Right renal cortex interstitium (tissue), 3 donors: ENCODE data around the gene SLC51B. TPM values are rescaled to one million over a fixed set of nuclear protein-coding genes. Genes with fewer than 3 reads are reported as not detected.
A peak's percentile ranks its signal among the peaks of the same experiment; 100 is the strongest.
"Not testable (repeated sequence)": the region's sequence is repeated elsewhere in the genome, so short reads cannot be mapped to it uniquely, and the experiment has no call there.

Experiments used
- DNase-seq, 3 donors: peaks; one replicate each; pipeline ENCODE4 v3.0.0-alpha.2; 2013; ENCODE audit warnings: low read depth in 3 of 3, low spot score in 2 of 3
- polyA plus RNA-seq, 3 donors: library from polyadenylated mRNA; unstranded; fragments of 120-200 nt; gene quantifications; one replicate each; pipeline ENCODE4 v1.2.1, GENCODE V29; 2013; ENCODE audit not compliant: insufficient read length in 3 of 3

Gene SLC51B
- polyA plus RNA-seq, 3 donors: 10.1 to 13.2 (median 11.8) TPM

GRCh38 chr15:65040461-65040860, 4.7 kb upstream of the SLC51B start:
- DNase-seq: no peak

DNA sequence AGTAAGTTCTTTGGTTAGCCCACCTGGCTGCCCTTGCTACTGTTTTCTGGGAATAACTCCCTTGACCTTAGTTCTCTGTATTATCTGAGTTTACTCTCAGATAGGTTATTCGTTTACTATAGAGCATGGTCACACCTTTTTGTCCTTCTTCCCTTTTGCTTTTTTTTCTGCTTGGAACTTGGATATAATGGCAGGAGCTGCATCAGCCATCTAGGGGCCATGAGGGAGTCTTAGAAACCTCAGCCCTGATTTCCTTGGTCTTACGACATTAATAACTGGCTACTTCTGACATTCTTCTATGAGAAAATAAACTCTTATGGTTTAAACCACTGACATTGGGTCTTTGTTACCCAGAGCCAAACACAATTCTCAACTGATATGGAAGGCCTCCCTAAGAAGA, 3.4 kb upstream of the SLC51B start:
- no peak for DNase-seq

GRCh38 chr15:65042776-65043327, 2.3 kb upstream of the SLC51B start:
- no peak for DNase-seq

DNA sequence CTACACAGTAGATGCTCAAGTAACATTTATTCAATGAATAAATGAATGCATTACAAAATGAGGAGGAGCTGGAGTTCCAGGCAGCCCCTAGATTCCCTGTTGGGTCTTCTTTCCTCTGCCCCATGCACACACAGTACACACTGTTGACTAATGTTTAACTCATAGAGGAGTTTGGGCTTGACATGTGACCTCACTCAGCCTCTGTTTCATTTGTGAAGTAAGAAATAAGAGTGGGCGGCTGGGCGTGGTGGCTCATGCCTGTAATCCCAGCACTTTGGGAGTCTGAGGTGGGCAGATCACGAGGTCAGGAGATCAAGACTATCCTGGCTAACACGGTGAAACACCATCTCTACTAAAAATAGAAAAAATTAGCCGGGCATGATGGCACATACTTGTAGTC, 969 bp upstream of the SLC51B start:
- not testable (repeated sequence) for DNase-seq

GRCh38 chr15:65048241-65048640, 3.1 kb downstream of the SLC51B start:
- DNase-seq: no peak

DNA sequence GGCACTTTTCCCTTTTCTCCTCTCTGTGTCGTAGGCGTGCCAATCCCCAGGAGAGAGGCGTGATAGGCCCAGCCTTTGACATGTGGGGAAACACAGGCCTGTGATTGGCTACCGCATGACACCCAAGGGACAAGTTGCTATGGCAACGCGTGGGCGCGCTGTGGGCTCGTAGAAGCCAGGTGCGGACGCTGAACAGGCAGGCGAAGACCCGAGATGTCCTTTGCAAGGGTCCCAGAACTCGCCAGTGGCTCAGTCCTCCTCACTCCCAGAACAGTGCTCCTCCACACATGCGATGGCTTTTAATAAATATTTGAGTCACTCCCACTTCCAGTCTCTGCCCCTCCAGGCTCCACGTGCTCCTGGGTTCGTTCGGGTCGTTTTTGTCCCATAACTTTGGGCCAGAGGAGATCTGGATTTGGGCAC, 4.2 kb downstream of the SLC51B start:
- DNase-seq: peak in 2 of 3 donors; percentile 75 to 83

DNA sequence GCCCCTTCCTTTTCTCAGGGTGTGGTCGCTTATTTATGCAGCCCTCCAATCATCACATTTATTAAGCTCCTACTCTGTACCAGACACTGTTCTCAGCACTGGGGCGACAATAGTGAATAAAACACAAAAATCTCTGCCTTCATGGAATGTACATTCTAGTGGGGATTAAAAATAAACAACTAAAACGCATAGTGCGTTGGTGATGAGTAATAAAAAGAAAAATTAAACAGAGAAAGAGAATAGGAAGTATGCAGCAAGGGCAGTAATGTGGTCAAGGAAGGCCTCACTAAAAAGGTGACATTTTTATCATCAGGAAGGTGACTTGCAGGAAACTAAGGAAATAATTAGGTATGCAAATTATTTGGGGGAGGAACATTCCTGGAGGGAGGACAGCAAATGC, 5.1 kb downstream of the SLC51B start:
- DNase-seq: no peak

DNA sequence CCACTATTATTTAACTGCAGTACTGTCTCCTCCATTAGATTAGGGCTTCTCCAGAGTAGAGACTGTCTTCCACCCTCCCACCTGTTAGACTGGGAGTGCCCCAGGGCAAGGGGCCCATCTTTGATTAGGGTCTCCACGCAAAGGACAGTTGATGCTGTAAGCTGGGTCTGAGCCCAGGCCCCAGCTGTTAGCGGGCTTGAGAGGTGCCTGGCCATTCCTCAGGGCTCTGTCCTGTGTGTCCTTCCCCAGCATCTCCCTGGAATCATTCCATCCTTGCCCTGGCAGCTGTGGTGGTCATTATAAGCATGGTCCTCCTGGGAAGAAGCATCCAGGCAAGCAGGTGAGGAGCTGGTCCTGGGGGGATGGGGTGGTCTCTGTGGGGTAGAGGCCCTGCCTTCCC, 6.1 kb downstream of the SLC51B start:
- no peak for DNase-seq

DNA sequence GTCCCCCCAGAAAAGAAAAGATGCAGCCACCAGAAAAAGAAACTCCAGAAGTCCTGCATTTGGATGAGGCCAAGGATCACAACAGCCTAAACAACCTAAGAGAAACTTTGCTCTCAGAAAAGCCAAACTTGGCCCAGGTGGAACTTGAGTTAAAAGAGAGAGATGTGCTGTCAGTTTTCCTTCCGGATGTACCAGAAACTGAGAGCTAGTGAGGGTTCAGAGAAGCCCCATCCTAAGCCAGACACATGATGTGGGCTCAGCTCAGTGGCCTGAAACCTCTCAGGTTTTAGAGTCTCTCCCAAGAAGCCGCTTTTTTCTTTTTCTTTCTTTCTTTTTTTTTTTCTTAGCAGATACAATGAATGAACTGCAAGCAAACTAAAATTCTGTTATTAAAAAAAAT, 7.8 kb downstream of the SLC51B start:
- no peak for DNase-seq

GRCh38 chr15:65054333-65055200, 9.4 kb downstream of the SLC51B start:
- DNase-seq: no peak

- DNase-seq: no peak
Observed at GRCh38 chr15:65055201-65055870, 10.1 kb downstream of the SLC51B start.

GRCh38 chr15:65056106-65056505, 10.9 kb downstream of the SLC51B start:
- DNase-seq: no peak

DNA sequence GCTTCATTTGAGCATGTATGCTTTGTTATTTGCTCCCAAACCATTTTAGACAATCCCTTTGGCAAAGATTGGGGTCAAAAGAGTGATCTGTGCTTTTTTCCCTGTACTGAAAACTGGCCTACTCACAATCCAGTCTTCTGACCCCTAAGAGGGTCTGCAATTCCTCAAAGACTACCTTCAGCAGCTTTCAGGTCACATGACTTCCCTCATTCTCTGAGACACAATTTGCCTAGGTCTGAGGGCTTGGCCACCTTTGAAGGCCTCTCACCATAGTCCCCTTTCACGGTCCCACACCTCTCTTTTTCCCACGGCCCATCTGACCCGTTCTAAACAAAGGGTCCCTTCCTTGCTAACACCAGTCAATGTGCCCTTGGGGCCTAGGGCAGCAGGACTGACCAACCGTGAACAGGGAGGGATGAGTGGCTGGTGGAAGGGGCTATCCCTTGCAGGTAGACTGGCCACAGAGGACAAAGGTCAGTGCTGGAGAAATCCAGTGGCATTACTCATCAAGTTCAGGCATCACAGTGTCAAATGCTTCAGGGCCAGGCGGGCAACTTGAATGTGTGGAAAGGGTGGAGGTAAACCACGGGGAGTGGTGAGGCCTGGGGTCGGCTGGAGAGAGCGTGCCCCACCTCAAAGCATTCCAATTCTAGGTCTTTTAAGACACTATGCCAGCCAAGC, 11.8 kb downstream of the SLC51B start:
- DNase-seq: no peak

DNA sequence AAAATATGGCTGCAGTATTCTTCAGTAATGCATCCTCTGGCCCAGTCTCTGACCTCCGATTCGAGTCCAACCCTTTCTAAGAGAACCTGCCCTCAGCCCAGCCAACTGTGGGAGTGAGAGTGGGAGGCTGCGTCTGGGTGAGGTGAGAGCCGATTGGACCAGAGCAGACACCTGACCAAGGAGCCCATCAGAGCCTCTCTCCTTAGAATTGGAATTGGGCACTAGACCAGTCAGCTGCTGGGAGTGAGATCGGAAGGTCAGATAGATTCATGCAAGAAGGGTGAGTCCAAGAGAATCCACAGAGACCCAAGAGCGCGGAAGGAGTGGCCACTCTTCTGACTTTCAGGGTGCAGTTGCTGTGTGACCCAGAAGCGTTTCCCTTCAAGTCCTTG, 12.4 kb downstream of the SLC51B start:
- no peak for DNase-seq

- no peak for DNase-seq
Observed at GRCh38 chr15:65058394-65059368, 13.5 kb downstream of the SLC51B start.

- no peak for DNase-seq
Observed at GRCh38 chr15:65059369-65059750, 14.2 kb downstream of the SLC51B start.

GRCh38 chr15:65059931-65060596, 14.9 kb downstream of the SLC51B start:
- no peak for DNase-seq

DNA sequence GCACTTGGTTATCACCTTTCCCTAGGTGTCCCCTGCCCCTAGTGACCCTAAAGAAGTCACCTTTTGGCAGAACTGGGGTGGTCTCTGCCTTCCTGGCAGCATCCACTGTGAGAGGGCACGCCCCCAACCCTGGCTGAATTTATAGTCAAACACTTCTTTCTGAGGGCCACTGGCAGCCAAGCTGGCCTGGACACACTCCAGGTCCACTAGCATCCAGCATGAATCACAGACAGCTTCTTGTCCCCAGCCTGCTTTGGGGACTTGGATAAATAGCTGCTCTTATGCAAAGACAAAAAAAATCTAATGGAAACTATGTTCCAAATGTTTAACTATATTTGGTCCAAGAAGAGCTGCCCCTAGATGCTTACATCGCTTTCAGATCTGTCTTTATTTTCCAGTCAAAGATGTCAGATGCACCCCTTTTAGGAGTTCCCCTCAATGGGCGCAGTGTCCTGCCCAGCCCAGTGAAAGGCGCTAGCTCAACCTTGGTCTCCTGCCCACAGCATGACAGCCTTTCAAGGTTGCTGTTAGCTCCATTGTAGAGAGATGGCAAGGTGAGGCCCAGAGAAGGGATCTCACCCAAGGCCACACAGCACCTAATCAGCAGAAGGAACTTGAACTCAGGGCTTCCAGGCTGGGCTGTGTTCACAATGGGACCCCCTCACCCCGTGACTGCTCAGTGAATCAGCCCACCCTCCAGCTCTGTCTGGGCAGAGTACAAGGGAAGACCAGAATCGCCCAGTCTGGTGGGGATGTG, 15.6 kb downstream of the SLC51B start:
- no peak for DNase-seq

GRCh38 chr15:65062061-65062460, 16.9 kb downstream of the SLC51B start:
- DNase-seq: no peak
